OCI-LY3 (cell line): Measurements from ENCODE around the gene ESYT1.

Experiments
- EZH2phosphoT487 ChIP-seq: fragments of 200-600 bp; shearing (Covaris generic); IDR thresholded peaks from 2 replicates; pipeline ENCODE4 v1.6.1; 2018; ENCODE audit warnings: antibody characterized with exemption, mixed run types, low read depth
- TF ChIP-seq, protein P1 (sequence below): fragments of 200-600, 300-600 bp; sonication (generic); IDR thresholded peaks from 2 replicates; pipeline ENCODE4 v1.5.1; 2014; ENCODE audit warnings: antibody characterized with exemption, low read length, low read depth

DNA sequence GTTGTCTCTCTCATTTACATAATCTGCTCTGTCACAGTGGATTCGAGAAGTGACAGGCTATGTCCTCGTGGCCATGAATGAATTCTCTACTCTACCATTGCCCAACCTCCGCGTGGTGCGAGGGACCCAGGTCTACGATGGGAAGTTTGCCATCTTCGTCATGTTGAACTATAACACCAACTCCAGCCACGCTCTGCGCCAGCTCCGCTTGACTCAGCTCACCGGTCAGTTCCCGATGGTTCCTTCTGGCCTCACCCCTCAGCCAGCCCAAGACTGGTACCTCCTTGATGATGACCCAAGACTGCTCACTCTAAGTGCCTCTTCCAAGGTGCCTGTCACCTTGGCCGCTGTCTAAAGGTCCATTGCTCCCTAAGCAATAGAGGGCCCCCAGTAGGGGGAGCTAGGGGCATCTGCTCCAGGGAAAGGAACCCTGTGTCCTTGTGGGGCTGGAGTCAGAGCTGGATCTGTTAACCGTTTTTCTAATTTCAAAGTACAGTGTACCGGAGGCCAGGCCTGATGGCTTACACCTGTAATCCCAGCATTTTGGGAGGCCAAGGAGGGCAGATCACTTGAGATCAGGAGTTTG lies 43.0 kb upstream of the ESYT1 start:
- TF ChIP-seq, protein P1, sequence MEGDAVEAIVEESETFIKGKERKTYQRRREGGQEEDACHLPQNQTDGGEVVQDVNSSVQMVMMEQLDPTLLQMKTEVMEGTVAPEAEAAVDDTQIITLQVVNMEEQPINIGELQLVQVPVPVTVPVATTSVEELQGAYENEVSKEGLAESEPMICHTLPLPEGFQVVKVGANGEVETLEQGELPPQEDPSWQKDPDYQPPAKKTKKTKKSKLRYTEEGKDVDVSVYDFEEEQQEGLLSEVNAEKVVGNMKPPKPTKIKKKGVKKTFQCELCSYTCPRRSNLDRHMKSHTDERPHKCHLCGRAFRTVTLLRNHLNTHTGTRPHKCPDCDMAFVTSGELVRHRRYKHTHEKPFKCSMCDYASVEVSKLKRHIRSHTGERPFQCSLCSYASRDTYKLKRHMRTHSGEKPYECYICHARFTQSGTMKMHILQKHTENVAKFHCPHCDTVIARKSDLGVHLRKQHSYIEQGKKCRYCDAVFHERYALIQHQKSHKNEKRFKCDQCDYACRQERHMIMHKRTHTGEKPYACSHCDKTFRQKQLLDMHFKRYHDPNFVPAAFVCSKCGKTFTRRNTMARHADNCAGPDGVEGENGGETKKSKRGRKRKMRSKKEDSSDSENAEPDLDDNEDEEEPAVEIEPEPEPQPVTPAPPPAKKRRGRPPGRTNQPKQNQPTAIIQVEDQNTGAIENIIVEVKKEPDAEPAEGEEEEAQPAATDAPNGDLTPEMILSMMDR = peak; percentile 43
- TF ChIP-seq EZH2phosphoT487 = no peak
